SK-N-SH (cell line): Measurements from ENCODE around the gene RPH3AL. TPM values are rescaled to one million over a fixed set of nuclear protein-coding genes. Genes with fewer than 3 reads are reported as not detected.

Experiments
- CTCF ChIA-PET: fragments of 300-600, 350-600 bp; formaldehyde crosslinking; extraction: SDS; loops from one replicate; lab custom pipeline; 2021; lab: Yijun Ruan, JAX
- POLR2A ChIA-PET: fragments of 350-600 bp; sonication (Branson Sonifier 250); formaldehyde crosslinking; extraction: SDS; loops from one replicate; lab custom pipeline; 2020; ENCODE audit warnings: antibody characterized with exemption, inconsistent platforms; lab: Yijun Ruan, JAX
- DNase-seq: peaks from one replicate; pipeline ENCODE4 v3.0.0; 2012
- H2AFZ ChIP-seq: fragments of 200-600 bp; sonication (generic); 2 replicates; pipeline ENCODE4 v1.8.1; 2016; ENCODE audit warnings: antibody characterized with exemption, mild to moderate bottlenecking, low read depth
- H3F3A ChIP-seq: fragments of 200-600 bp; sonication (generic); replicated peaks from 2 replicates; pipeline ENCODE3; 2016; ENCODE audit warnings: antibody characterized with exemption, mild to moderate bottlenecking; ENCODE audit not compliant: insufficient read depth
- H3K27ac ChIP-seq, 2 experiments: fragments of 200-500 bp in 1 of 2; fragments of 200-600 bp in 1 of 2; sonication (Bioruptor generic) in 1 of 2; sonication (generic), shearing (Covaris generic) in 1 of 2; 2 replicates each; pipeline versions ENCODE4 v1.5.1 to v1.6.1; 2014 to 2016; ENCODE audit warnings: low read depth in 2 of 2, inconsistent platforms in 1 of 2, low read length in 1 of 2, mild to moderate bottlenecking in 1 of 2, mixed read lengths in 1 of 2
- H3K27me3 ChIP-seq: fragments of 200-600 bp; sonication (generic), shearing (Covaris generic); 2 replicates; pipeline ENCODE4 v1.6.1; 2016; ENCODE audit warnings: mixed run types; ENCODE audit not compliant: insufficient read depth
- H3K36me3 ChIP-seq, 2 experiments: fragments of 200-500 bp in 1 of 2; fragments of 200-600 bp in 1 of 2; sonication (Bioruptor generic) in 1 of 2; sonication (generic) in 1 of 2; replicated peaks in 1 of 2; 2 replicates each; pipeline versions ENCODE3 to v1.5.1; 2014 to 2016; ENCODE audit warnings: low read length in 1 of 2, mild to moderate bottlenecking in 1 of 2; ENCODE audit not compliant: insufficient read depth in 2 of 2, control insufficient read depth in 1 of 2
- H3K4me1 ChIP-seq, 2 experiments: fragments of 200-500 bp in 1 of 2; fragments of 200-600 bp in 1 of 2; sonication (Bioruptor generic) in 1 of 2; sonication (generic), shearing (Covaris generic) in 1 of 2; 2 replicates each; pipeline versions ENCODE4 v1.5.1 to v1.6.1; 2014 to 2016; ENCODE audit warnings: low read depth in 1 of 2, low read length in 1 of 2, mixed run types in 1 of 2; ENCODE audit not compliant: insufficient read depth in 2 of 2, control insufficient read depth in 1 of 2
- H3K4me2 ChIP-seq: fragments of 200-600 bp; sonication (generic), shearing (Covaris generic); 2 replicates; pipeline ENCODE4 v1.6.1; 2017; ENCODE audit warnings: mixed run types
- H3K4me3 ChIP-seq, 2 experiments: fragments of 200-500 bp in 1 of 2; fragments of 200-600 bp in 1 of 2; sonication (Bioruptor generic) in 1 of 2; sonication (generic), shearing (Covaris generic) in 1 of 2; 2 replicates each; pipeline versions ENCODE4 v1.5.1 to v1.8.1; 2014 to 2016; ENCODE audit warnings: low read depth in 2 of 2, inconsistent platforms in 1 of 2, low read length in 1 of 2, mild to moderate bottlenecking in 1 of 2, mixed read lengths in 1 of 2, moderate library complexity in 1 of 2
- H3K79me2 ChIP-seq: fragments of 200-600 bp; sonication (generic); 2 replicates; pipeline ENCODE4 v1.8.1; 2017; ENCODE audit warnings: mild to moderate bottlenecking; ENCODE audit not compliant: insufficient read depth
- H3K9ac ChIP-seq: fragments of 200-600 bp; sonication (generic); 2 replicates; pipeline ENCODE4 v1.6.1; 2017; ENCODE audit warnings: mixed run types
- H3K9me2 ChIP-seq: fragments of 200-600 bp; sonication (generic); 2 replicates; pipeline ENCODE4 v1.6.1; 2017; ENCODE audit warnings: mixed run types
- H3K9me3 ChIP-seq: fragments of 200-600 bp; sonication (generic); 2 replicates; pipeline ENCODE4 v1.6.1; 2017; ENCODE audit warnings: mixed run types, mild to moderate bottlenecking, moderate library complexity
- H4K20me1 ChIP-seq: fragments of 200-600 bp; sonication (generic); 2 replicates; pipeline ENCODE4 v1.6.1; 2017; ENCODE audit warnings: mild to moderate bottlenecking, mixed run types; ENCODE audit not compliant: insufficient read depth
- CHD2 ChIP-seq: fragments of 150-350 bp; IDR thresholded peaks from 2 replicates; pipeline ENCODE4 v1.6.1; 2018; ENCODE audit warnings: low read length; ENCODE audit not compliant: partially characterized antibody
- CTCF ChIP-seq: fragments of 200-600 bp; sonication (generic); IDR thresholded peaks from 2 replicates; pipeline ENCODE4 v1.6.1; 2017; ENCODE audit warnings: antibody characterized with exemption, mild to moderate bottlenecking, moderate library complexity
- EZH2phosphoT487 ChIP-seq: fragments of 200-600 bp; sonication (generic); IDR thresholded peaks from 2 replicates; pipeline ENCODE4 v1.6.1; 2017; ENCODE audit warnings: low read depth, mixed run types, mild to moderate bottlenecking, antibody characterized with exemption, moderate library complexity, borderline replicate concordance
- FOXJ3 ChIP-seq: sonication (generic); formaldehyde crosslinking; IDR thresholded peaks from 2 replicates; pipeline ENCODE4 v1.5.1; 2020; ENCODE audit warnings: mild to moderate bottlenecking, missing genetic modification reagents
- JUND ChIP-seq: IDR thresholded peaks from 2 replicates; pipeline ENCODE4 v1.4.0; 2012
- NFIC ChIP-seq: IDR thresholded peaks from 2 replicates; pipeline ENCODE4 v1.4.0; 2012; ENCODE audit warnings: borderline replicate concordance
- PBX3 ChIP-seq: IDR thresholded peaks from 2 replicates; pipeline ENCODE4; 2012
- REST ChIP-seq: IDR thresholded peaks from 2 replicates; pipeline ENCODE4 v1.6.1; 2012; ENCODE audit warnings: mild to moderate bottlenecking, low read depth, low read length, moderate library complexity
- RFX5 ChIP-seq: IDR thresholded peaks from 2 replicates; pipeline ENCODE4 v1.6.1; 2012; ENCODE audit warnings: mild to moderate bottlenecking, improper control_type of control experiment, low read length
- RXRA ChIP-seq: IDR thresholded peaks from 2 replicates; pipeline ENCODE4 v1.4.0; 2012; ENCODE audit warnings: low read depth, mild to moderate bottlenecking, borderline replicate concordance
- TEAD4 ChIP-seq: IDR thresholded peaks from 2 replicates; pipeline ENCODE4 v1.4.0; 2012; ENCODE audit warnings: mild to moderate bottlenecking, borderline replicate concordance; ENCODE audit not compliant: insufficient read depth
- USF1 ChIP-seq: IDR thresholded peaks from 2 replicates; pipeline ENCODE4 v1.4.0; 2012; ENCODE audit warnings: low read depth, borderline replicate concordance
- USF2 ChIP-seq: fragments of 150-350 bp; IDR thresholded peaks from 2 replicates; pipeline ENCODE4 v1.6.1; 2017; ENCODE audit warnings: antibody characterized with exemption, low read length, low read depth, borderline replicate concordance
- WGBS: methylation state at CpG from one replicate; pipeline ENCODE4 v1.1.6; 2017; ENCODE audit warnings: low lambda C conversion rate; 5-methylcytosine and 5-hydroxymethylcytosine counted together
- polyA plus RNA-seq, 3 experiments: library from polyadenylated mRNA; depleted of rRNA; stranded (reverse); fragments of >200 nt; gene quantifications; 2 replicates each; pipeline ENCODE4 v1.2.3, GENCODE V29; 2012

The RPH3AL gene
- polyA plus RNA-seq, 1 of the 3 experiments (the other 2 are of a cell fraction) = 2.9 TPM

GRCh38 chr17:199806-200545 is 152.6 kb downstream of the RPH3AL start:
- H3K9me3 ChIP-seq = no peaks in the 10 kb centered on the region
- H3K36me3 ChIP-seq = no peaks in the 10 kb centered on the region
- no peaks in the 10 kb centered on the region for H4K20me1 ChIP-seq
- ChIA-PET CTCF (no interaction called here), POLR2A (no interaction called here)
- TF ChIP-seq USF2 = no peak
- TF ChIP-seq CTCF = no peak
- no peak for TF ChIP-seq CHD2
- TF ChIP-seq TEAD4 = no peak
- TF ChIP-seq JUND = no peak
- no peak for TF ChIP-seq USF1
- no peak for TF ChIP-seq FOXJ3 (CRISPR knock-in tag)
- TF ChIP-seq PBX3 = no peak
- no peak for TF ChIP-seq EZH2phosphoT487
- TF ChIP-seq RFX5 = no peak
- TF ChIP-seq RXRA = no peak
- no peak for TF ChIP-seq REST
- TF ChIP-seq NFIC = no peak
- no peaks in the 10 kb centered on the region for H3K79me2 ChIP-seq
- no peaks in the 10 kb centered on the region; the same call in 1 of the 2 replicates for H3K27me3 ChIP-seq
- no peak overlapping the region for H3K4me3 ChIP-seq
- no peak overlapping the region for H3K9ac ChIP-seq
- no peak overlapping the region for H3K27ac ChIP-seq
- 38% methylated on average over 10 of the region's 14 CpGs for WGBS
- peaks cover 4% of the 10 kb centered on the region for H3F3A ChIP-seq
- H3K4me1 ChIP-seq = no peaks in the 10 kb centered on the region; a peak in 1 of 4 replicates
- H2AFZ ChIP-seq = no peak overlapping the region
- DNase-seq = no peak
- H3K9me2 ChIP-seq = no peaks in the 10 kb centered on the region
- H3K4me2 ChIP-seq = no peak overlapping the region
